Activated T-helper 9 cell treated with anti-CD3 and anti-CD28 coated beads, Interleukin-2, amount 50 U/mL, for 16 hours (primary cell): ENCODE data around the gene PDRG1.
"Not testable (repeated sequence)": the region's sequence is repeated elsewhere in the genome, so short reads cannot be mapped to it uniquely, and the experiment has no call there.

Experiments used
- DNase-seq: peaks from one replicate; pipeline ENCODE4 v3.0.0-alpha.2; 2020; ENCODE audit warnings: low read depth

Gene PDRG1

DNA sequence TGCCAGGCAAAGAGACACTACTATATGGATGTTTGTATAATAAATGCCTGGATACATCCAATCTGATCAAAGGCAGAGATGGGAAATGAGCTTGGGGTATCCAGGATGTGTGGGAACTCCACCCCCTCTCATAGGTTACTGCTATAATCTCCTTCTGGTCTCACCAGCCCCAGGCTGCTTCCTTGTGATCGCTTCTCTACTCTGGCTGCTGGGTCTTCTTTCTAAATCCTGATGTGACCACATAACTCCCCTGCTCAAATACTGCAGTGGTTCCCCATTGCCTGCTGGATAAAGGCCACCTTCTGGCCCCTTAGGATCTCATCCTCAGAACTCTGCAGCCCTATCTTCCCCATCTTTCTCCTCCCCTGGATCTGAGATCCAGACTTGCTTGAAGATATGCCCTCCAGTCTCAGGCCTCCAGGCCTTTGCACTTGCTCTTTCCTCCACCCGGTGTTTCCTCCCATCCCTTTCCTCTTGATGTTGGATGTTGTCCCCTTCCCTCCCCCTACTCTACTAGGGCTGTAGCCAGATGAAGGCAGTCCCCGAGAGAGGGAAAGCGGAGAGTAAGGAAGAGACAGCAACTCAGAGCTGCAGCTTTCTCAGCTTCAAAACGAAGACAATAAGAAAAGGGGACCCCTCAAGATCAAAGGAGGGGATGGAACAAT lies 15.3 kb upstream of the PDRG1 start:
- DNase-seq: no peak

DNA sequence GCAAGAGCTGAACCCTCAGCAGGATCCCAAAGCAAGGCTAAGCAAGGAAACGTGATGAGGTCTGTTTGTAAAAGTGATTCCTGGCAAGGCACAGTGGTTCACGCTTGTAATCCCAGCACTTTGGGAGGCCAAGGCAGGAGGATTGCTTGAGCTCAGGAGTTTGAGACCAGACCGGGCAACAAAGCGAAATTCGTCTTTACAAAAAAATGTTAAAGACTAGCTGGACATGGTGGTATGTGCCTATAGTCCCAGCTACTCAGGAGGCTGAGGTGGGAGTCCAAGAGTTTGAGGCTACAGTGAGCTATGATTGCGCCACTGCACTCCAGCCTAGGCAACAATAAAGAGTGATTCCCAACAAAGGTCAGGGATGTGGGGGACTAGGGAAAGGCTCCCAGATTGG lies 12.0 kb upstream of the PDRG1 start:
- DNase-seq: no peak

DNA sequence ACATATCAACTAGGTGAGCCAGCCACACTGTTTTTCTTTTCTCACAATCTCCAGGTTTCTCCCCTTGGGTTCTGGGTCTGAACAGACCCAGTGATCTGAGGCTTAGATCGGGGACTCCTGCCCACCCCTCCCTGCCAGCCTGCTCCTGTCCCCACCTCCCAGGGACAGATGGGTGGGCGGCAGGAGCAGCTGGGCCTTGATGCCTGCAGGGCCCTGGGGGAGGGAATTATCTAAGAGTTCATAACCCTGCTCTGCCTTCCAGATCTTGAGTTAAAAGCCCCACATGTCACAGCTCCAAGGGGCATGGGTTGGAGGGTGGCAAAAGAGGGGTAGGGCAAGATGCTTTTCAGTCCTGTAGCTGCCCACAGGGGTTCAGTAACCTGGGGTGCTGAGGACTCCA lies 10.9 kb upstream of the PDRG1 start:
- no peak for DNase-seq

DNA sequence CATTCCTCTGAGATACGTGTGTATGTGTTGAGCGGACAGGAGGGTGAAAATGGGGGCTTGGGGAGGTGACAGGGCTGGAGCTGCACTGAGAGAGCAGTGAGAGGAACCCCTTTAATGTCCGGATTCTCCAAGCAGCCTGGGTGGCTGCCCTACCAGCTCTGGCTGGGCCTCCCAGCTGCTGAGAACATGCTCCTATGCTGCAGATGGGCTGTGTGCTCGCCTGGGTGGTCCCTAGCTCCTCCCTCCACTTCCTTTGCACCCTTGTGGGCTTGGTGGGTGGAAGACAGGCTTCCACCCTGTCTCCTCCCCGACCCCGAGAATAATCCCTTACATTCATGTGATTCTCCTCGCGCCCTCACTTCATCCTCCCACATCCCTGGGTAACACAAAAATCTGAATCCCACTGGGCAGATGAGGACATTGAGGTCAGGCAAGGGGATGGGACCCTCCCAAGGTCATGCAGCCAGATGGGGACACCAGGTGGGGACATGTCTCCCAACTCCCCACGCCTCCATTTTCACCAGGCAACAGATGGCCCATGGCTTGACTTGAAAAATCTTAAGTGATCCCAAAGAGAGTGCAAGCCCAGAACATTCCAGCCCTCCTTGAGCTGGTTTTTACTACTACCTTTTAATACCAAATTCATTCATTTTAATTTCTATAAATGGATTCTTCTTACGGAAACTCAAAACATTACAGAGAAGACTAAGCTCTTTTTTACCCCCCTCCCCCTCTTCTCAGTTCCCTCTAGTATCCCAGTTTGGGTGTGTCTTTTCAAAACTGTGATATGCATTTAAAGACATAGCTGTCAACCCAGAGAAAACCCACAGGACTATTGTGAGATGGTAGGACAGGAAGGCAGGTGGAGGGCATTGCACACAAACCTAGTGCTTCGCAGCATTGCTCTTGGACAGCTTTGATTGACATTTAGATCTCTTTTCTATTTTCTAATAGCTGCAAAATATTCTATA lies 5.0 kb upstream of the PDRG1 start:
- DNase-seq: no peak

DNA sequence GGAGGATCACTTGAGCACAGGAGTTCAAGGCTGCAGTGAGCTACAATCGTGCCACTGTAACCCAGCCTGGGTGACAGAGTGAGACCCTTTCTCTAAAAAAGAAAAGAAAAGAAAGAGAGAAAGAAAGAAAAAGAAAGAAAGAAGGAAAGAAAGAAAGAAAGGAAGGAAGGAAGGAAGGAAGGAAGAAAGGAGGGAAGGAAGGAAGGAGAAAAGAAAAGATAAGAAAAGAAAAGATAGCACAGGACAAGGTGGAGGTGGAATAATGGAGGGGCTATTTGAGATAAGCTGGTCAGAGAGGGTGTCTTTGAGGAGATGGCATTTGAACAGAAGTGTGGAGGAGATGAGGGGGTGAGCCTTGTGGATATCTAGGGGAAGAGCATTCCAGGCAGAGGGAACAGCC lies 2.7 kb upstream of the PDRG1 start:
- no peak for DNase-seq

DNA sequence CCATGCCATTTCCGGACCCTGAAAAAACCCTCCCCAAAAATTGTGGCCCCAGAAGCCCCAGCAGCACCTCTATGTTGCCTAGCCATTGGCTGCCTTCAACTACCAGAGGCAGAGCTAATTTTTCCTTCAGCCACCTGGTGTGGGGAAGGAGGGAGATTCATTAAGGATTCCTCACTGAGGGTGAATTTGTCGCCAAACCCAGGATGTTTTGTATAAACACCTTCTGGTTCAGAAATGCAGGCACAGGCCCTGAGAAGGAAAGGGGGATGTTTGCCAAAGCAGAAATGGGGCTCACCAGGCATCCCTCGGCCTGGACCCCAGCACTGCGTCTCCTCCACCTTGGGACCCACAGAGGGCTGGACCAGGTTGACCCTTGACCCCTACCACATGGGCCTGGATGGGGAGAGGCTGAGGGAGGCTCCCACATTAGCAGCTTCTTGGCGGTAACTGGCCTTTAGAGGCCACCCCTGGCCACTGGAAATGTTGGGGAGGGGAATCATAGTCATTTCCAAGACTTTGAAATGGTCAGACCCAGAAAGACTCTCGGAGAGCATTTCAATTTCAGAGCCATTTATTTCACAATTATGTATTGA lies 1.8 kb upstream of the PDRG1 start:
- no peak for DNase-seq

DNA sequence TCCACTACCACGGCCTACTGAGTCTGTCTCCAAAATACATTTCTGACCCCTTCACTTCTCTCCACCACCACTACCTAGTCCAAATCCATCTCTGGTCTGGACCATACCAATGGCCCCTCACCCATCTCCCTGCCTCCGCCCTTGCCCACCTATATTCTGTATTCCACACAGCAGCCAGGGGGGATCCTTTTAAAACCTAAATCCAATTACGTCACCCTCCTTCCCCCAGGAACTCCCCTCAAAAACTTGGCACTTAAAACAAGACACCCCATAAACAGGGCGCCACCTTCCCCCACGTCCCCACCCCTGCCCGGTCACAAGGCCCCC lies 680 bp downstream of the PDRG1 start:
- no peak for DNase-seq

DNA sequence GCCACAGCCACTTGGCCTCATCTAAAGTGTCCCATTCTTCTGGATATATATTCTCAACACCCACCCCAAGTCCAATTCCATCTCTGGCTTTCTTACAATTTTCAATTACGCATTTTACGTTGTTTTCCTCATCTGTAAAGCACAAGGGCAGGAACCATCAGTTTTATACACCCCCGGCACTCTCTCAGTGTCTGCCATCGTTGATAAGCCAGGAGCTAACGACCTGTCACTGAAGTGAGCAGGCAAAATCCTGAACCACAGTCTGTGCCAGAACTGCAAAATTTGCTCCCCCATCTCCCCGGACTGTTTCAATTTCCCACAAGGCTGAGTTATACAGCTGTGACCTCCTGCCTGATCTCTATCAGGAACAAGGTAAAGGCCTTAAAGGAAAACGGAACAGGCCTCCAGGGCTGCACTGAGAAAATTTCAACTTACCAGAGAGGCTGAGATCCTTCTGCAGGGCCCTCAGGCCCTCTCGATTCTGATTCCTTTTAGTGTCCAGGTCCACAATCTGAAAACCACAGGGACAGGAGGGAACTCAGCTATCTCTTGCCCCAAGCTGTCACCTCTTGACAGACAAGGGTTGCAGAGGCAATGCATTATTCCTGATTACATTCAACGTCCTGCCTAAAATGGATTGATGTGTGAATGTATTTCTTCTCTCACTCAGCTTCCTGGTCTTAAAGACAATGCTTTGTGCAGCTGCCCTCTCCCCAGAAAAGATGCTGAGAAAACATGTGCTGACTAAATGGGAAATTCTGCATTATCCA lies 1.8 kb downstream of the PDRG1 start:
- no peak for DNase-seq

DNA sequence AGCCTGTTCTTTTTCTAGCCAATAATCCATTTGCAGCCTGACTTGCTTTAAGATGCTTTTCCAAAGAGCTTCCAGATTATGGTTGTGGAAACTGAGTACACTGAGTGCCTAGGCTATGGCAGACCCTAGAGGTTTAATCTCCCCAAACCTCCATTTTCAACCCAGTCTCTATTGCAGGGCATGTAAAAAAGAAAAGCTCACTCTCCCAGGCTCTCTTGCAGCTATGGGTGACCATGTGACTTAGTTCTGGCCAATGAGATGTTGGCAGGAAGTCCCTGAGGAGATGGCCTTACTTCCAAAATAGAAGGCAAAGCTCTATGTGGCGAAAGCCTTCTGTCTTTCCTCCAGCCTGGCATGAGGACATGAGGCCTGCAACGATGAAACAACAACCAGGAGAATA lies 3.8 kb downstream of the PDRG1 start:
- no peak for DNase-seq

DNA sequence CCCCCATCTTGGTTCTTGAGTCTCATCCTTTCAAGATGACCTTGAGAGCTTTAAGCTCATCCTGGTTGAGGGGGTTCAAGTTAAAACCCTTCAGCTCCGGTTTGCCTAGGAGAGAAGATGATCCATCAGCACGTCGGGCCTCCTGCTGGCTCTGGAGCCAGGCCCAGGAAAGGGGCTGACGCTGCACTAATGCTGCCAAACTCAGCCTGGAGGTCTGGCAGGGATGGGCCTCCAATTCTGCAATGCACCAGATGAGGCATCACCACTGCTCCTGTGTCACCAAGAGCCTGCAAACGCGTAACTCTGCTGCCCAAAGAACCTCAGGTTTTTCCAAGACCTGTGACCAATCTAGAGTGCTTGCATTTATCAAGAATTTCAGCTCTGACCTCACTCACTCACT lies 6.1 kb downstream of the PDRG1 start:
- DNase-seq: no peak

DNA sequence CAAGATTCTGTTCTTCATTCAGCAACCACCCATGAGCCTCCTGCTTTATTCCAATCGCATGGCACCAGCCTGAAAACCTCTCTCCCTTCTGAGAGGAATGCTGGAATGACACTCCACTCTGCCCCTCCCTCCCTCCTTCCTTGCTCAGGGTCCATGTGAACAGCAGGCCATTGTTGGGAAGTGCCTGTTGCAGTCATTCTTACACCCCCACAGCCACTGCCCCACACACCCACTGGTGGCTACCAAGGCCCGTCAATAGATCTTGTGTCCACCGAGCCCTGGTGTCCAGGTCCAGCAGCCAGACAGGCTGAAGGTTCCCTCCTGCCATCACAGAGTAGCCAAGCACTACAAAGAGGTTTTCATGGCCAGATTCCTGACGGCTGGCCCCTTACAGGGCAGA lies 6.5 kb downstream of the PDRG1 start:
- no peak for DNase-seq

DNA sequence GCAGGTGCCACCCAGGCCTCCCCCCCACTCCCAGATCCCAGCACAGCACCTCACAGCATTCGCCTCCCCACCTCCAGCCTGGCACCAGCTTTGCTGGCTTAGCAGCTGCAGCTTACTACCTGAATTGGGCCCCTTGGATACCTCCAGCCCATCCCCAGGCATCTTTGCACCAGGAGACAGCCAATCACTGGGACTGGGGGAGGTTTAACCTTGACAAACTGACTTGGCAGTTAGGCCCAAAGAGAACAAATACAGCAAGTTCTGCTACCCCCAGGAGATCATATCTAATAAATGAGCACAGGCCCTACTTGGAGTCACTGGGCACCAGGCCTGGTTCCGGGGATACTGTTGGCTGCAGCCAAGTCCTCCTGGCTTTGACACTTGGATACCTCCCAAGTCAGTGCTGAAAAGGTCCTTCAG lies 8.8 kb downstream of the PDRG1 start:
- DNase-seq: no peak

DNA sequence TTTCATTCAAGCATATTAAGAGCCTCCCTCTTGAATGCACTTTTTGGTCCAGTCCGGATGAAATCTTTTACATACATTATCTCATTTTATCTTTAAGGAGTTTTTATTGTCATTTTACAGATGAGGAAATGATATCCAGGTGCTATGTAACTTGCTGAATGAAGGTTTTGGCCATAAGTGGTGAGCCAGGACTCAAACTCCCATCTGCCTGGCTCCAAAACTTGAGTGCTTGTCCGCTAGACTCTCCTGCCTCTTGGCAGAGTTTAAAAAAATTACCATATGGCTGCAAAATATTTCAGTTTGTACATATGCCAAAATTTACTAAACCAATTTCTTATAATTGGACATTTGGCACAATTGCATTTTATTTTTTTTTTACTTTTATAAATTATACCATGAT lies 12.2 kb downstream of the PDRG1 start:
- no peak for DNase-seq

DNA sequence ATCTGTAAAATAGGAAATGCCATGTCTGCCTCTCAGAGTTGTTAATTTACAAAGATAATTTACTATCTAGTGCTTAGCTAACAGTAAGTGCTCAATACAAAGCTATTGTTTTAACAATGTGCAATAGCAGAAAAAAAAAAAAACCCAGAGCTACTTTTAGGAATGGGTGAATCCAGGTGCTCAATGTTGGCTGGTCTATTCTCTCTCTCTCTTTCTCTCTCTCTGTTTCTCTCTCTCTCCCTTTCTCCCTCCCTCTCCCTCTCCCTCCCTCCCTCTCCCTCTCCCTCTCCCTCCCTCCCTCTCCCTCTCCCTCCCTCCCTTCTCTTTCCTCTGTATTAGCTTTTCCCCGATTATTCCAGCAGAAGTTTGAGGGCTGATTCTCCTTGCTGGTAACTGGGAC lies 14.0 kb downstream of the PDRG1 start:
- no peak for DNase-seq

DNA sequence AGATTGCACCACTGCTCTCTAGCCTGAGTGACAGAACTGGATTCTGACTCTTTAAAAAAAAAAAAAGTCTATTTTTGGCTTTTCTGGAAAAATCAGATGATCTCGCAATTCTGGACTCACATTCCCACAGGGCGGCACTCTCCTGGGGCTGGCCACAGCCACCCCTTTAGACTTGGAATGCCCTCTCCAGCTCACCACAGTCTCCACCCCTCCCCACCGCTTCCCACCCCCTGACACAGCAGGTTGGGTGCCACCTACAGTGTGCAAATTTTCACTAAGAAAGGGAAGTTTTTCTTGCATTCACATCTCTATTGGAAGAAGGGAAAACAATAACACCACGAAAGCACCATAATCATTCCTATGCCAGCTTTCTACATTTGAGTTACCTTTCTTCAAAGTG lies 15.4 kb downstream of the PDRG1 start:
- no peak for DNase-seq

DNA sequence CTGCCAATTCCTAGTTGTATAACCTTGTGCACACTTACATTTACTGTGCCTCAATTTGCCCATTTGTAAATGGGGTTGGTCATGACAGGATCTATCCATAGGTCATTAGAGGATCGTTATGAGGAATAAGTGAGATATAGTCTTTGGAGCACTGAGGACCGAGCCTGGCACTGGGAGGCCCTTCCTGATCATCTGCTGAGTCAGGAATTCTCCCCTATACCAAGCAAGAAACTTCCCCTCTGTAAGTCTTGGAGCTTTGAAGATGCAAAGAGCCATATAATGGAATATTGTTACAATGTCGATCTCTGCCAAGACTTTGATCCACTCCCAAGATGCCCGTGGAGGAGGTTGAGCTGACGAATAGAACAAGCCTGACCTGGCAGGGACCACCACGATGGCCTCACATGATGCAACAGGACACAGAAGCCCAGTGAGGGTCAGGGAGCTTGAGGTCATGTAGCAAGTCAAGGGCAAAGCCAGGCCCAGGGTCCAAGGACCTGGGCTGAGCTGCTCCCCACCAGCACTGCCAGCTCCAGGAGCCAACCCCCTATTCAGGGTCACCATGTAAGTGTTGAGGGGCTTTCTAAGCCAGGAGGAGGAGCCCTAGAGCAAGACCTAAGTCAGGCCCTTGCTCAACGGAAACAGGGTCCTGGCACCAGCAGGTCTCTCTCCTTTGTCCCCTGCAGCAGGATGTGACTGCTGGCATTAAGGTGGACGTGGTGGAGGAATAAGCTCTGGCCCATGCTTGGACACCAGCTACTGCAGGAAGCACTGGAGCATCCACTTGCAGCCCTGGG lies 16.7 kb downstream of the PDRG1 start:
- no peak for DNase-seq

DNA sequence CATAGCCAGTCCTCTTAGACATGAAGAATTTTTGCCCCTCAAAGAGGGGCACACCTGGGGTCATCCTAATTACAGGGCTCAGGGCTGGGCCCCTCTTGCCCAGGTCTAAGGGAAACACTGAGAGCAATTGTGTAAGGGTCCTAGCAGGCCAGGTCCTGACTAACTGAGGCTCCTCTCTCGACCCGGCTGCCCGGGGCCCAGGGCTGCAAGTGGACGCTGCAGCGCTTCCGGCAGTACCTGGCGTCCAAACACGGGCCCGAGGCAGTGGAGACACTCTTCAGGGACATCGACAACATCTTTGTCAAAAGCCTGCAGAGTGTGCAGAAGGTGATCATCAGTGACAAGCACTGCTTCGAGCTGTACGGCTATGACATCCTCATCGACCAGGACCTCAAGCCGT lies 17.4 kb downstream of the PDRG1 start:
- DNase-seq: no peak

DNA sequence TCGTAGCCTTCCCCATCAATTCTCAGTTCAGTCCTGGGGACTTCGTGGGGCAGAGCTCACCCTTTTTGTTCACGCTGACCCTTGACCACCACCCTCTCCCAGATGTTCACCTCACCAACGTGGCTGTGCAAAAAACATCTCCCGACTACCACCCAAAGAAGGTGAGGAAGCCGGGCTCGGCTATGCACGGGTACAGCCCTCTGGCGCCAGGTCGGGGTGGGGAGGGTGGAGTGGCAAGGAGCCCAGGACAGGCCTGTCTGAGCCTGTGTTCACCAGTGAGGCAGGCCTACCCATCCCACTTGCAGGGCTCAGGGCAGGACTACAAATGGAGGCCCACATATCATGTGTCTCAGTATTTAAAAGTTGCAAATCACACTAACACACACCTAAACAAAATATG lies 18.1 kb downstream of the PDRG1 start:
- DNase-seq: no peak

DNA sequence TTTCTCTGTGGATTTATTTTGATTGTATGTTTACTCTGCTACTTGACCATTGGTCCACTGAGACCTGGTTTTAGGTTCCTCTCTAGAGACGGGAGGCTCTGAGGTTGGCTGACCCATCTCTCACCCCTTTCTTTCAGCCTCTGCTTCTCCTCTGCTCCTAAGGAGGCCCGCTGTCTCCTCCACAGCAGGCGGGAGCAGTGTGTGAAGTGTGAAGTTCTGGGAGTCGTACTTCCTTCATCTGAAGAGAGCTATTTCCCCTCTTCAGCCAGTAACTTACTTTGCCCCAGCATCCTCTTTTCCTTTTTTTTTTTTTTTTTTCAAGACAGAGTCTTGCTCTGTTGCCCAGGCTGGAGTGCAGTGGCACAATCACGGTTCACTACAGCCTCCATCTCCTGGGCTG lies 21.1 kb downstream of the PDRG1 start:
- DNase-seq: no peak

DNA sequence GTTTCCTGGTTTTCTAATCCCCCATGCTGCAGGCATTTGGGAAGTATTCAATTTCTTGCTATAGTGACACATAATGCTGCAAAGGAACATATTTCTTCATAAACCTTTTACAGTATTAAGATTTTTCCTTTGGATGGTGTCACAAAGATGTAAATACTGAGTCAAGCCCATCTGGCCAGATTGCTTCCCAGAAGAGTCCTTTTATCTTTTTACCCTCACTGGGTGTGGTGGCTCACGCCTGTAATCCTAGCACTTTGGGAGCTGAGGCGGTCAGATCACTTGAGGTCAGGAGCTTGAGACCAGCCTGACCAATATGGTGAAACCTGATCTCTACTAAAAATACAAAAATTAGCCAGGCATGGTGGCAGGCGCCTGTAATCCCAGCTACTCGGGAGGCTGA lies 22.2 kb downstream of the PDRG1 start:
- not testable (repeated sequence) for DNase-seq

DNA sequence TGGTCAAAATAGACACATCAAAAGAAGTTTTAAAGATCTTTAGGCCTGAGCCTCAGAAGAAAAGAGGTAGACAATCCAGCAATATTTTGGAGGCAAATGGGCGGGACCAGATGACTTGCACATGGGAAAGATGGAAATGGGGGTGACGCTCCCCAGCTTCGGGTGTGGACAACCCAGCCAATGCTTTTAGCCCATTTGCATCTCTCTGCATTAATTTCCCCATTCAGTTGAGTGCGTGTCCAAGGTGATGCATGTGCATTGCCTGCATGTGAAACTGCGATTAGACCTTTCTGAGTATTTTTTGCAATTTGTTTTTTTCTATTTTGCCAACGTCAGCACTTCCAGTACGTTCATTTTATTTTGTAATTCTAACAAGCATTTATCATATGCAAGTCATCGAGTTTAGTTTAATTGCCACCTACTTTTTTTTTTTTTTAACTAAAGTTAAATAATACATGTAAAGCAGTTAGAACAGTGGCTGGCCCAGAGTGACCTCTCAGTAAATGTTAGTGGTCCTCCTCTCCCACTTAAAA lies 24.2 kb downstream of the PDRG1 start:
- DNase-seq: no peak
